Measurements from ENCODE around the gene MFN1. TPM values are rescaled to one million over a fixed set of nuclear protein-coding genes. Genes with fewer than 3 reads are reported as not detected.

The MFN1 gene
- total RNA-seq, 1 experiment from 2014 or later: 45.2 TPM

GRCh38 chr3:179299999-179300613, 47.4 kb upstream of the MFN1 start:
- H3K79me2 ChIP-seq (ENCODE audit: insufficient read depth, low read length): no peaks in the 10 kb centered on the region
- no peak overlapping the region for H3K9ac ChIP-seq (ENCODE audit: extremely low read depth, insufficient read length, low read length)
- no peak for DNase-seq
- Mint-ChIP-seq H3K27ac (no peak overlapping the region), H3K27me3 (ENCODE audit: low read depth) (no peaks in the 10 kb centered on the region), H3K4me3 (no peak overlapping the region), H3K4me1 (peaks cover 10 to 12% of the 10 kb centered on the region in 2 experiments), H3K9me3 (peaks cover 5% of the 10 kb centered on the region in 2 experiments; a peak in 3 of 5 replicates), H3K36me3 (ENCODE audit: insufficient read depth in 1 of 3, low read depth in 3 of 3) (peaks cover 0 to 9% (median 1%) of the 10 kb centered on the region in 3 experiments; a peak in 3 of 7 replicates)
- TF ChIP-seq CTCF (conservative IDR thresholded peaks at IDR 0.05): no peak
- H2BK12ac ChIP-seq (ENCODE audit: insufficient read length, low read depth, low read length): no peak overlapping the region
- H3K9me3 ChIP-seq (ENCODE audit: control insufficient read depth, low read depth, low read length): no peaks in the 10 kb centered on the region
- no peak overlapping the region for H3K56ac ChIP-seq (ENCODE audit: insufficient read length, low read depth, low read length)
- no peak overlapping the region for H2BK15ac ChIP-seq (ENCODE audit: low read depth, low read length)
- no peak overlapping the region for H2BK20ac ChIP-seq (ENCODE audit: low read depth, low read length, poor library complexity, severe bottlenecking)
- H2AFZ ChIP-seq (ENCODE audit: low read length): no peak overlapping the region
- H4K5ac ChIP-seq (ENCODE audit: insufficient read length, low read depth, low read length): no peak overlapping the region
- H3K23ac ChIP-seq (ENCODE audit: insufficient read length, low read depth, low read length): no peak overlapping the region
- no peak overlapping the region for H2BK120ac ChIP-seq (ENCODE audit: low read depth, low read length, poor library complexity, severe bottlenecking)
- no peak overlapping the region for H4K91ac ChIP-seq (ENCODE audit: insufficient read length, low read depth, low read length)
- no peaks in the 10 kb centered on the region for H3K79me1 ChIP-seq (ENCODE audit: insufficient read depth, low read depth, low read length, poor library complexity, severe bottlenecking)
- H3T11ph ChIP-seq (ENCODE audit: low read length): no peak overlapping the region
- no peak overlapping the region for H2AK5ac ChIP-seq (ENCODE audit: insufficient read length, low read length)
- H3K14ac ChIP-seq (ENCODE audit: insufficient read depth, low read length): no peak overlapping the region
- H4K8ac ChIP-seq (replicated peaks; ENCODE audit: insufficient read length, low read depth, low read length): no peak overlapping the region
- WGBS (ENCODE audit: extremely low coverage, insufficient read length, low lambda C conversion rate): no CpG with 5 or more reads among the region's 5 CpGs
- H3K4me2 ChIP-seq (ENCODE audit: insufficient read depth, insufficient read length, low read length): no peak overlapping the region
- no peaks in the 10 kb centered on the region for H3K23me2 ChIP-seq (ENCODE audit: insufficient read length, low read depth, low read length, poor library complexity, severe bottlenecking)
- H3K27ac ChIP-seq (ENCODE audit: insufficient read length, low read depth, low read length): no peak overlapping the region
- no peaks in the 10 kb centered on the region for H3K27me3 ChIP-seq (ENCODE audit: insufficient read depth, low read length)
- no peak overlapping the region for H3K18ac ChIP-seq (ENCODE audit: insufficient read length, low read depth, low read length)
- no peaks in the 10 kb centered on the region; the same call in 1 of the 2 replicates for H3K4me1 ChIP-seq (ENCODE audit: insufficient read depth, low read length)
- no peak overlapping the region for H2BK5ac ChIP-seq (ENCODE audit: insufficient read length, low read length)
- no peaks in the 10 kb centered on the region for H4K20me1 ChIP-seq (ENCODE audit: control insufficient read depth, insufficient read depth, insufficient read length)
- H3K4ac ChIP-seq (ENCODE audit: low read depth, low read length): no peak overlapping the region
